HepG2 (cell line): Measurements from ENCODE around the gene PAPOLB. TPM values are rescaled to one million over a fixed set of nuclear protein-coding genes. Genes with fewer than 3 reads are reported as not detected.
A peak's percentile ranks its signal among the peaks of the same experiment; 100 is the strongest.

Experiments used
- ATAD3A ChIP-seq: sonication (generic); formaldehyde crosslinking; IDR thresholded peaks from 2 replicates; pipeline ENCODE4 v1.4.0; 2020; ENCODE audit warnings: missing genetic modification reagents
- CENPT ChIP-seq: sonication (generic); formaldehyde crosslinking; IDR thresholded peaks from 2 replicates; pipeline ENCODE4 v1.8.0; 2022; ENCODE audit warnings: low read depth, mild to moderate bottlenecking, moderate library complexity, missing genetic modification reagents
- CHD2 ChIP-seq: IDR thresholded peaks from 2 replicates; pipeline ENCODE4 v1.6.1; 2011; ENCODE audit warnings: low read depth, low read length, improper control_type of control experiment
- FOSL1 ChIP-seq: sonication (generic); formaldehyde crosslinking; IDR thresholded peaks from 2 replicates; pipeline ENCODE4 v1.9.0; 2021; ENCODE audit warnings: missing genetic modification reagents, borderline replicate concordance
- IKZF1 ChIP-seq: fragments of 450-650 bp; IDR thresholded peaks from 2 replicates; pipeline ENCODE4 v1.7.1; 2016
- MAFF ChIP-seq: IDR thresholded peaks from 2 replicates; pipeline ENCODE4 v1.6.1; 2011; ENCODE audit warnings: low read depth, low read length, improper control_type of control experiment
- MEIS1 ChIP-seq: sonication (generic); formaldehyde crosslinking; IDR thresholded peaks from 2 replicates; pipeline ENCODE4 v1.9.0; 2021; ENCODE audit warnings: mild to moderate bottlenecking, missing genetic modification reagents, moderate library complexity, borderline replicate concordance
- REPIN1 ChIP-seq: sonication (generic); formaldehyde crosslinking; IDR thresholded peaks from 2 replicates; pipeline ENCODE4 v1.8.0; 2022; ENCODE audit warnings: missing genetic modification reagents, low read depth, mild to moderate bottlenecking, borderline replicate concordance
- RFX1 ChIP-seq: fragments of 450-650 bp; IDR thresholded peaks from 2 replicates; pipeline ENCODE4 v1.6.1; 2017
- SP1 ChIP-seq, 2 experiments: fragments of 450-650 bp in 1 of 2; sonication (generic) in 1 of 2; formaldehyde crosslinking in 1 of 2; IDR thresholded peaks; 2 replicates each; pipeline versions ENCODE4 v1.4.0 to v1.6.1; 2016 to 2020; ENCODE audit warnings: missing genetic modification reagents in 1 of 2
- SRSF4 ChIP-seq: fragments of 200-400 bp; formaldehyde crosslinking; IDR thresholded peaks from one replicate; pipeline ENCODE4 v1.6.1; 2018; ENCODE audit warnings: mild to moderate bottlenecking, low read depth, low read length, moderate library complexity; ENCODE audit not compliant: poor library complexity, severe bottlenecking
- ZBTB20 ChIP-seq: sonication (generic); formaldehyde crosslinking; IDR thresholded peaks from 2 replicates; pipeline ENCODE4 v1.8.1; 2023; ENCODE audit warnings: missing genetic modification reagents, low read depth, mild to moderate bottlenecking, borderline replicate concordance
- ZFP37 ChIP-seq: sonication (generic); formaldehyde crosslinking; IDR thresholded peaks from 2 replicates; pipeline ENCODE4 v1.4.0; 2020; ENCODE audit warnings: missing genetic modification reagents, borderline replicate concordance
- ZNF331 ChIP-seq: sonication (generic); formaldehyde crosslinking; IDR thresholded peaks from 2 replicates; pipeline ENCODE4 v1.4.0; 2020; ENCODE audit warnings: missing genetic modification reagents
- ZNF501 ChIP-seq: sonication (generic); formaldehyde crosslinking; IDR thresholded peaks from 2 replicates; pipeline ENCODE4 v1.5.1; 2020; ENCODE audit warnings: mild to moderate bottlenecking, moderate library complexity, missing genetic modification reagents
- ZNF660 ChIP-seq: sonication (generic); formaldehyde crosslinking; IDR thresholded peaks from 2 replicates; pipeline ENCODE4 v1.5.1; 2020; ENCODE audit warnings: mild to moderate bottlenecking, low read depth, missing genetic modification reagents, borderline replicate concordance
- ZNF772 ChIP-seq: sonication (generic); formaldehyde crosslinking; IDR thresholded peaks from 2 replicates; pipeline ENCODE4 v1.5.0; 2020; ENCODE audit warnings: mild to moderate bottlenecking, missing genetic modification reagents
- ZNF792 ChIP-seq: IDR thresholded peaks from 2 replicates; pipeline ENCODE4 v1.6.1; 2016
- polyA plus RNA-seq, 8 experiments: library from polyadenylated mRNA; depleted of rRNA in 3 of 8; stranded (reverse) in 7 of 8; unstranded in 1 of 8; fragments of >200 nt; fragmentation: Illumina TruSeq in 4 of 8; extraction: Trizol in 4 of 8; gene quantifications; 2 replicates each; pipeline versions ENCODE4 v1.2.1 to v1.2.3, GENCODE V29; 2011 to 2016; ENCODE audit warnings: low read depth in 4 of 8, missing spikeins in 1 of 8, mixed read lengths in 1 of 8; ENCODE audit not compliant: insufficient read depth in 1 of 8
- total RNA-seq, 5 experiments: library from RNA; depleted of rRNA; stranded (reverse); fragments of >200 nt; fragmentation: Illumina TruSeq; extraction: Trizol; gene quantifications; 2 replicates each; pipeline ENCODE4 v1.2.3, GENCODE V29; 2016; ENCODE audit warnings: low read depth in 1 of 5
- TF ChIP-seq, protein P1 (sequence below): sonication (generic); formaldehyde crosslinking; IDR thresholded peaks from 2 replicates; pipeline ENCODE4 v1.5.1; 2020; ENCODE audit warnings: mild to moderate bottlenecking, missing genetic modification reagents
- TF ChIP-seq, protein P2 (sequence below): sonication (generic); formaldehyde crosslinking; IDR thresholded peaks from 2 replicates; pipeline ENCODE4 v1.5.0; 2020; ENCODE audit warnings: missing genetic modification reagents, mild to moderate bottlenecking, borderline replicate concordance
- TF ChIP-seq, protein P3 (sequence below): sonication (generic); formaldehyde crosslinking; IDR thresholded peaks from 2 replicates; pipeline ENCODE4 v1.4.0; 2020; ENCODE audit warnings: missing genetic modification reagents
- TF ChIP-seq, protein P4 (sequence below): sonication (generic); formaldehyde crosslinking; IDR thresholded peaks from 2 replicates; pipeline ENCODE4 v1.4.0; 2020; ENCODE audit warnings: low read depth, mild to moderate bottlenecking, missing genetic modification reagents

PAPOLB gene
- total and polyA plus RNA-seq, 2 of the 13 experiments (the other 11 are each of a cell fraction or from before 2014, with no cell fraction given) = not detected

DNA sequence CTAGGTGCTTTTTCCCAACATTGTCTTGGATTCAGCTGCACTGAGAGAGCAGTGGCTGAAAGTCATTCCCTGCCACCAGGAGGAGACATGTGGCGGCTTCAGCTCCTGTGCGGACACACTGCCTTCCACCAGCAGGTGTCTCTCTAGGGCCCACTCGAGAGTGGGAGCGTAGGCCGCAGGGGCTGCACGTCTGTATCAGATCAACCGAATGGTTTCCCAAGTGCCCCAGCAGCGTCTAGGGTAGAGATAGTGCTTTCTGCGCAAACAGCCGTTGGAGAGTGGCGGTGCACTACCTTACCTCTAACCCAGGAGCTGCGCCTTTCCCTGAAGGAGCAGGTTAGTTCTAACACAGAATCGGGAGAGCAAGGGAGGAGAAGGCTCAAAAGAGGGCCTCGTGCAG, 31.7 kb downstream of the PAPOLB start (continued):
- TF ChIP-seq, protein P1, sequence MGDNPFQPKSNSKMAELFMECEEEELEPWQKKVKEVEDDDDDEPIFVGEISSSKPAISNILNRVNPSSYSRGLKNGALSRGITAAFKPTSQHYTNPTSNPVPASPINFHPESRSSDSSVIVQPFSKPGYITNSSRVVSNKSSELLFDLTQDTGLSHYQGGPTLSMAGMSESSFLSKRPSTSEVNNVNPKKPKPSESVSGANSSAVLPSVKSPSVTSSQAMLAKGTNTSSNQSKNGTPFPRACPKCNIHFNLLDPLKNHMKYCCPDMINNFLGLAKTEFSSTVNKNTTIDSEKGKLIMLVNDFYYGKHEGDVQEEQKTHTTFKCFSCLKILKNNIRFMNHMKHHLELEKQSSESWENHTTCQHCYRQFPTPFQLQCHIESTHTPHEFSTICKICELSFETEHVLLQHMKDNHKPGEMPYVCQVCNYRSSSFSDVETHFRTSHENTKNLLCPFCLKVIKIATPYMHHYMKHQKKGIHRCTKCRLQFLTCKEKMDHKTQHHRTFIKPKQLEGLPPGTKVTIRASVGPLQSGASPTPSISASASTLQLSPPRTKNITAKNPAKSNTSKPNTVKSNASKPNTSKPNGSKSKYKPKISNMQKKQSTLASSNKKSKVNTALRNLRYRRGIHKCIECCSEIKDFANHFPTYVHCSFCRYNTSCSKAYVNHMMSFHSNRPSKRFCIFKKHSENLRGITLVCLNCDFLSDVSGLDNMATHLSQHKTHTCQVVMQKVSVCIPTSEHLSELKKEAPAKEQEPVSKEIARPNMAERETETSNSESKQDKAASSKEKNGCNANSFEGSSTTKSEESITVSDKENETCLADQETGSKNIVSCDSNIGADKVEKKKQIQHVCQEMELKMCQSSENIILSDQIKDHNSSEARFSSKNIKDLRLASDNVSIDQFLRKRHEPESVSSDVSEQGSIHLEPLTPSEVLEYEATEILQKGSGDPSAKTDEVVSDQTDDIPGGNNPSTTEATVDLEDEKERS (CRISPR knock-in tag) = no peak
- TF ChIP-seq ZNF331 (CRISPR knock-in tag) (peak; percentile 82), CENPT (CRISPR knock-in tag) (no peak), RFX1 (no peak), ZNF660 (CRISPR knock-in tag) (no peak), ZBTB20 (CRISPR knock-in tag) (no peak), ZFP37 (CRISPR knock-in tag) (no peak), SRSF4 (no peak), ZNF501 (CRISPR knock-in tag) (peak; percentile 68), ZNF772 (peak; percentile 80; the same call in 1 of the 2 replicates), SP1 (IDR thresholded peaks at IDR 0.05) (no peak), SP1 (CRISPR knock-in tag; IDR thresholded peaks at IDR 0.05) (peak; percentile 50; the same call in 1 of the 2 replicates), ZNF792 (CRISPR knock-in tag) (peak; percentile 56; the same call in 1 of the 2 replicates), MAFF (no peak), REPIN1 (CRISPR knock-in tag) (peak; percentile 62; the same call in 1 of the 2 replicates), IKZF1 (no peak), ATAD3A (CRISPR knock-in tag) (no peak), MEIS1 (CRISPR knock-in tag) (no peak), CHD2 (no peak), FOSL1 (CRISPR knock-in tag) (no peak)
- TF ChIP-seq, protein P2, sequence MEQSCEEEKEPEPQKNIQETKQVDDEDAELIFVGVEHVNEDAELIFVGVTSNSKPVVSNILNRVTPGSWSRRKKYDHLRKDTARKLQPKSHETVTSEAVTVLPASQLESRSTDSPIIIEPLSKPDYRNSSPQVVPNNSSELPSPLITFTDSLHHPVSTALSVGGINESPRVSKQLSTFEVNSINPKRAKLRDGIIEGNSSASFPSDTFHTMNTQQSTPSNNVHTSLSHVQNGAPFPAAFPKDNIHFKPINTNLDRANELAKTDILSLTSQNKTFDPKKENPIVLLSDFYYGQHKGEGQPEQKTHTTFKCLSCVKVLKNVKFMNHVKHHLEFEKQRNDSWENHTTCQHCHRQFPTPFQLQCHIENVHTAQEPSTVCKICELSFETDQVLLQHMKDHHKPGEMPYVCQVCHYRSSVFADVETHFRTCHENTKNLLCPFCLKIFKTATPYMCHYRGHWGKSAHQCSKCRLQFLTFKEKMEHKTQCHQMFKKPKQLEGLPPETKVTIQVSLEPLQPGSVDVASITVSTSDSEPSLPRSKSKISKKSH (CRISPR knock-in tag) = no peak
- TF ChIP-seq, protein P3, sequence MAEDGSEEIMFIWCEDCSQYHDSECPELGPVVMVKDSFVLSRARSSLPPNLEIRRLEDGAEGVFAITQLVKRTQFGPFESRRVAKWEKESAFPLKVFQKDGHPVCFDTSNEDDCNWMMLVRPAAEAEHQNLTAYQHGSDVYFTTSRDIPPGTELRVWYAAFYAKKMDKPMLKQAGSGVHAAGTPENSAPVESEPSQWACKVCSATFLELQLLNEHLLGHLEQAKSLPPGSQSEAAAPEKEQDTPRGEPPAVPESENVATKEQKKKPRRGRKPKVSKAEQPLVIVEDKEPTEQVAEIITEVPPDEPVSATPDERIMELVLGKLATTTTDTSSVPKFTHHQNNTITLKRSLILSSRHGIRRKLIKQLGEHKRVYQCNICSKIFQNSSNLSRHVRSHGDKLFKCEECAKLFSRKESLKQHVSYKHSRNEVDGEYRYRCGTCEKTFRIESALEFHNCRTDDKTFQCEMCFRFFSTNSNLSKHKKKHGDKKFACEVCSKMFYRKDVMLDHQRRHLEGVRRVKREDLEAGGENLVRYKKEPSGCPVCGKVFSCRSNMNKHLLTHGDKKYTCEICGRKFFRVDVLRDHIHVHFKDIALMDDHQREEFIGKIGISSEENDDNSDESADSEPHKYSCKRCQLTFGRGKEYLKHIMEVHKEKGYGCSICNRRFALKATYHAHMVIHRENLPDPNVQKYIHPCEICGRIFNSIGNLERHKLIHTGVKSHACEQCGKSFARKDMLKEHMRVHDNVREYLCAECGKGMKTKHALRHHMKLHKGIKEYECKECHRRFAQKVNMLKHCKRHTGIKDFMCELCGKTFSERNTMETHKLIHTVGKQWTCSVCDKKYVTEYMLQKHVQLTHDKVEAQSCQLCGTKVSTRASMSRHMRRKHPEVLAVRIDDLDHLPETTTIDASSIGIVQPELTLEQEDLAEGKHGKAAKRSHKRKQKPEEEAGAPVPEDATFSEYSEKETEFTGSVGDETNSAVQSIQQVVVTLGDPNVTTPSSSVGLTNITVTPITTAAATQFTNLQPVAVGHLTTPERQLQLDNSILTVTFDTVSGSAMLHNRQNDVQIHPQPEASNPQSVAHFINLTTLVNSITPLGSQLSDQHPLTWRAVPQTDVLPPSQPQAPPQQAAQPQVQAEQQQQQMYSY (CRISPR knock-in tag) = no peak
- TF ChIP-seq, protein P4, sequence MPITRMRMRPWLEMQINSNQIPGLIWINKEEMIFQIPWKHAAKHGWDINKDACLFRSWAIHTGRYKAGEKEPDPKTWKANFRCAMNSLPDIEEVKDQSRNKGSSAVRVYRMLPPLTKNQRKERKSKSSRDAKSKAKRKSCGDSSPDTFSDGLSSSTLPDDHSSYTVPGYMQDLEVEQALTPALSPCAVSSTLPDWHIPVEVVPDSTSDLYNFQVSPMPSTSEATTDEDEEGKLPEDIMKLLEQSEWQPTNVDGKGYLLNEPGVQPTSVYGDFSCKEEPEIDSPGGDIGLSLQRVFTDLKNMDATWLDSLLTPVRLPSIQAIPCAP = no peak
